Mucosa of rectum (tissue), 2 donors: Measurements from ENCODE around the gene CLMN.

Experiments used
- H3K27ac ChIP-seq, 2 donors: one replicate each; pipeline ENCODE4 v1.7.0; 2013; ENCODE audit warnings: inconsistent platforms in 2 of 2, low read depth in 2 of 2, low read length in 2 of 2
- H3K27me3 ChIP-seq, 2 donors: one replicate each; pipeline ENCODE4 v1.7.0; 2013; ENCODE audit warnings: low read length in 2 of 2; ENCODE audit not compliant: control insufficient read depth in 2 of 2, insufficient read depth in 2 of 2
- H3K36me3 ChIP-seq, 2 donors: one replicate each; pipeline ENCODE4 v1.7.0; 2013; ENCODE audit warnings: low read length in 2 of 2; ENCODE audit not compliant: control insufficient read depth in 2 of 2, insufficient read depth in 2 of 2
- H3K4me1 ChIP-seq, 2 donors: one replicate each; pipeline ENCODE4 v1.7.0; 2013; ENCODE audit warnings: low read length in 2 of 2, mild to moderate bottlenecking in 1 of 2; ENCODE audit not compliant: control insufficient read depth in 2 of 2, insufficient read depth in 2 of 2
- H3K4me3 ChIP-seq, 2 donors: one replicate each; pipeline ENCODE4 v1.7.0; 2013; ENCODE audit warnings: low read length in 2 of 2
- H3K9ac ChIP-seq, 2 donors: one replicate each; pipeline ENCODE4 v1.7.0; 2013; ENCODE audit warnings: low read length in 2 of 2, low read depth in 1 of 2, mild to moderate bottlenecking in 1 of 2
- H3K9me3 ChIP-seq, 2 donors: one replicate each; pipeline ENCODE4 v1.7.0; 2013; ENCODE audit warnings: low read length in 2 of 2; ENCODE audit not compliant: control insufficient read depth in 2 of 2
- donor health status: healthy.
- donor health status: Normal muscosa, but diverticular disease.

The CLMN gene, protein sequence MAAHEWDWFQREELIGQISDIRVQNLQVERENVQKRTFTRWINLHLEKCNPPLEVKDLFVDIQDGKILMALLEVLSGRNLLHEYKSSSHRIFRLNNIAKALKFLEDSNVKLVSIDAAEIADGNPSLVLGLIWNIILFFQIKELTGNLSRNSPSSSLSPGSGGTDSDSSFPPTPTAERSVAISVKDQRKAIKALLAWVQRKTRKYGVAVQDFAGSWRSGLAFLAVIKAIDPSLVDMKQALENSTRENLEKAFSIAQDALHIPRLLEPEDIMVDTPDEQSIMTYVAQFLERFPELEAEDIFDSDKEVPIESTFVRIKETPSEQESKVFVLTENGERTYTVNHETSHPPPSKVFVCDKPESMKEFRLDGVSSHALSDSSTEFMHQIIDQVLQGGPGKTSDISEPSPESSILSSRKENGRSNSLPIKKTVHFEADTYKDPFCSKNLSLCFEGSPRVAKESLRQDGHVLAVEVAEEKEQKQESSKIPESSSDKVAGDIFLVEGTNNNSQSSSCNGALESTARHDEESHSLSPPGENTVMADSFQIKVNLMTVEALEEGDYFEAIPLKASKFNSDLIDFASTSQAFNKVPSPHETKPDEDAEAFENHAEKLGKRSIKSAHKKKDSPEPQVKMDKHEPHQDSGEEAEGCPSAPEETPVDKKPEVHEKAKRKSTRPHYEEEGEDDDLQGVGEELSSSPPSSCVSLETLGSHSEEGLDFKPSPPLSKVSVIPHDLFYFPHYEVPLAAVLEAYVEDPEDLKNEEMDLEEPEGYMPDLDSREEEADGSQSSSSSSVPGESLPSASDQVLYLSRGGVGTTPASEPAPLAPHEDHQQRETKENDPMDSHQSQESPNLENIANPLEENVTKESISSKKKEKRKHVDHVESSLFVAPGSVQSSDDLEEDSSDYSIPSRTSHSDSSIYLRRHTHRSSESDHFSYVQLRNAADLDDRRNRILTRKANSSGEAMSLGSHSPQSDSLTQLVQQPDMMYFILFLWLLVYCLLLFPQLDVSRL

DNA sequence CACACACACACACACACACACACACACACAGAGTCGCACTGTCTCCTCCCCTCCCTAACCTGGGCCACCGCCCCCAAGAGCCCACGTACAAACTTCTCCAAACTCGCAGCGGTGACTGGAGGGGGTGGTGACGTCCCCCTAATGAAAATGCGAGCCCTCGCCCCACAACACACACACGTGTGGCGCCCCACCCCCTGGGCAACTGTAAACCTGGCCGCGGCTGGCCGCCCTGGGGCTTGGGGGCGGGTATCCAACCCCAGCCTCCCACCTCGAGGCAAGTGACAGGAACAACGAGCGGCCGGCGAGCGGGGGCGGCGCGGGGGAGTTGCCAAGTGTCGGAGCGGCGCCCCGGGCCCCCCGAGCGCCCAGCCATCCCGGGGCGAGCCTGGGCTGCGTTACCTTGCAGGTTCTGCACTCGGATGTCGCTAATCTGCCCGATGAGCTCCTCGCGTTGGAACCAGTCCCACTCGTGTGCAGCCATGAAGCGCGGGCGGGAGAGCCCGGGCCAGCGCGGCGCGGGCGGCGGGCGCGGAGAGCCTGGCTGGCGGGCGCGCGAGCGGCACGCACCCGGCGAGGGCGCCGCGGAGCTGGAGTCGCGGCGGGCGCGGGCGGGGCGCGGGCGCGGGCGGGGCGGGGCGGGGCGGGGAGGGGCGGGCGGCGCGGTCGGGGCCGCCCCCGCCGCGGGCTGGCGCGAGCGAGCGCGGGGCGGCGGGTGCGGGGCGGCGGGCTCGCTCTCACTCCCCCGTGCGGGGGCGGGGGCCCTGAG is at the start of gene CLMN:
Gene CLMN (minus strand): TSS at position 597 of the 766 bp plus-strand sequence. CDS start 116 bp downstream, at position 481.
- H3K9ac ChIP-seq, result peak within 1 kb of the TSS; percentile 76 to 88
- peaks cover 2 to 4% of the 10 kb centered on the region in 2 donors for H3K36me3 ChIP-seq
- H3K4me3 ChIP-seq, result peak within 1 kb of the TSS; percentile 78 to 79
- H3K27me3 ChIP-seq, result no peaks in the 10 kb centered on the region
- H3K27ac ChIP-seq, result peak within 1 kb of the TSS; percentile 90 to 91
- peaks cover 18 to 40% of the 10 kb centered on the region in 2 donors for H3K4me1 ChIP-seq
- no peaks in the 10 kb centered on the region for H3K9me3 ChIP-seq

DNA sequence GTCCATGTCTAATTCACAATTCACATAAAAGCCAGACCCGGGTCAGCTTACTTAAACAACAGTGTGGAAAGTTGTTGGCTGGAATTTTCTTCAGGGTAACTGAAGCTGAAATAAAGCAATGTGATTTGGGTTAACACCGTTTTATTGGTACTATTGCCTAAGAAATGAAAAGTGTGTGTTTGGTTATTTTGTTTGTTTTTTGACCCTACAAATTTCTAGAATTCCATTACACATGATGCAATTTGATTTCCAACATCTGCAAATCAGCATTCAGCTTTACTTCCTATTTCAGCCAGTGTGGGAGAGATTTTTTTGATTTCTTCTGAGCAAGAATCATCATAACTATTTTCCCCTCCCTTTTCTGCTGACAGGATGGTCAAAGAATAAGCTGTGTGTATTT is 45.7 kb upstream of the CLMN start:
- H3K4me1 ChIP-seq, result peaks cover 4 to 10% of the 10 kb centered on the region in 2 donors
- no peak overlapping the region for H3K9ac ChIP-seq
- no peaks in the 10 kb centered on the region for H3K36me3 ChIP-seq
- H3K27me3 ChIP-seq, result no peaks in the 10 kb centered on the region
- H3K9me3 ChIP-seq, result no peaks in the 10 kb centered on the region
- H3K27ac ChIP-seq, result no peak overlapping the region
- no peak overlapping the region for H3K4me3 ChIP-seq

DNA sequence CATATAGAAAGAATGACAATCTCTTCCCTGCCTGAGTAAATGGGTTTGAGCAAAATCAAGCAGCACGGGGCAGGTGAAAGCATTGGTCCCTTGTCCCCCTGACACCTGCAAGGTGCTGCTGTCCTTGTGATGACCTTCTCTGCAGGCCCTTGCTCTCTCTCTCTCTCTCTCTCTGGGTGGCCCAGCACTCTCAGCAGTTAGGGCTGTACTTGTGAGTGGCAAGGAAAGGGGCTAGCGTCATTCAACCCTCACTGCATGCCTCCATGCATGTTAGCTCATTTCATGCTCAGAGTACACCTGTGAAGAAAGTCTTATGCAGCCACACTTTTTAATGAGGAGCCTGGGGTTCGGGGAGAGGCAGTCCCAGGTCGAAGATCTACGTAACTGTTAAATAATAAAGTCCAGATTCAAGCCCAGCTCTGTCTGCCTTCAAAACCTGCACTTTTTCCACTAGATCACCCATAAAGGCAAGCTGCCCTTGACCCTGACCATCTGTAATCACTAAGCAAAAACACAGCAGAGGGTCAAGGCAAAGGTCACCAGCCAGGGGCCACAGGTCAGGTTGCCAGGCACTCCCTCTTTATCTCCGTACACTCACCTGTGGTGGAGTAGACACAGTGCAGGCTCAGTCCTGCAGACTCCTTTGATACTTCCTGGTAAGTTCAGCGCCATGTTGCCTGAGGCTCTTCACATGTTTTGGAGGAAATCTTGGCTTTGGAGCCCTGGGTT is 44.9 kb upstream of the CLMN start:
- Histone ChIP-seq H3K9ac (no peak overlapping the region), H3K36me3 (no peaks in the 10 kb centered on the region), H3K9me3 (no peaks in the 10 kb centered on the region), H3K4me1 (peaks cover 4 to 10% of the 10 kb centered on the region in 2 donors), H3K27ac (no peak overlapping the region), H3K4me3 (no peak overlapping the region), H3K27me3 (no peaks in the 10 kb centered on the region)

DNA sequence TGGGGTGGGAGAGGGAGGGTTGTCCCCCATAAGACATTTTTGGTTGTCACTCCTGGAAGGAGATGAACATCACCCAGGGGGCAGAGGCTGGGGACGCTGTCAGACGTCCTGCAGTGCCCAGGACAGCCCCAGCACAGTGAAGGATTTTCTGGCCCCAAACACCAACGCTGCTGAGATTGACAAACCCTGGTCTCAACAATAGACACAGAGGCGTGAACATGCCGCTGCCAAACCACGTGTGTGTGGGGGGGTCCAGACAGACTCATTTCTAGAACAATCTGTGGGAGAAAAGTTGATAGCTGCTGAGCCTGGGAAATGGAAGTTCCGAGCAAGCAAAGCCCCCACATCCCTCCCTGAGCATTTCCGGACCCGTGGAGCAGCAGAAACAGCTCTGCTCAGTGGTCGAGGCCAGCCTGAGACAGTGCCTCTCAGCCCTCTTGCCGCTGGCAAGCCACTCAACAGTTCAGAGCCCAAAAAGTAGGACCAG is 43.8 kb upstream of the CLMN start:
- Histone ChIP-seq H3K4me1 (peaks cover 4 to 10% of the 10 kb centered on the region in 2 donors), H3K27ac (no peak overlapping the region), H3K4me3 (no peak overlapping the region)

DNA sequence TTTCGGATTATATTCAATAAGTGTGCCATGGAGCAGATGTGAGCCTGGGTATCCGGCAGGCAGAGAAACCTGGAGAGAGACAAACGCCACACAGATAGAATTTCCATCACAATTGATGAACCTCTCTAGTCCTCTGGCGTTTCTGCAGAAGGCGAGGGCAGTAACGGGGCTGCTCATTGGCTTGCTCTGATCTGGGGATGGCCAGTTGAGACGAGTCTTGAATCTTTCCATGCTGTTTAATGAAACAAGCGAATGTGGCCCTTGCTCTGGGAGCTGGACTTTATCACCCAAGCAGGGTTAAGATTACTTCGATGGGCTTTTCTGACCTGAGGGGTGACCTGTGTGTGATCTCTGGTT is 42.4 kb upstream of the CLMN start:
- Histone ChIP-seq H3K9ac (no peak overlapping the region), H3K27me3 (no peaks in the 10 kb centered on the region), H3K36me3 (no peaks in the 10 kb centered on the region), H3K4me3 (no peak overlapping the region), H3K27ac (no peak overlapping the region), H3K4me1 (peaks cover 4 to 10% of the 10 kb centered on the region in 2 donors), H3K9me3 (no peaks in the 10 kb centered on the region)

More for the DNA sequence above, 43.8 kb upstream of the CLMN start:
- H3K36me3 ChIP-seq, result no peaks in the 10 kb centered on the region
- no peak overlapping the region for H3K9ac ChIP-seq
- H3K27me3 ChIP-seq, result no peaks in the 10 kb centered on the region
- H3K9me3 ChIP-seq, result no peaks in the 10 kb centered on the region

DNA sequence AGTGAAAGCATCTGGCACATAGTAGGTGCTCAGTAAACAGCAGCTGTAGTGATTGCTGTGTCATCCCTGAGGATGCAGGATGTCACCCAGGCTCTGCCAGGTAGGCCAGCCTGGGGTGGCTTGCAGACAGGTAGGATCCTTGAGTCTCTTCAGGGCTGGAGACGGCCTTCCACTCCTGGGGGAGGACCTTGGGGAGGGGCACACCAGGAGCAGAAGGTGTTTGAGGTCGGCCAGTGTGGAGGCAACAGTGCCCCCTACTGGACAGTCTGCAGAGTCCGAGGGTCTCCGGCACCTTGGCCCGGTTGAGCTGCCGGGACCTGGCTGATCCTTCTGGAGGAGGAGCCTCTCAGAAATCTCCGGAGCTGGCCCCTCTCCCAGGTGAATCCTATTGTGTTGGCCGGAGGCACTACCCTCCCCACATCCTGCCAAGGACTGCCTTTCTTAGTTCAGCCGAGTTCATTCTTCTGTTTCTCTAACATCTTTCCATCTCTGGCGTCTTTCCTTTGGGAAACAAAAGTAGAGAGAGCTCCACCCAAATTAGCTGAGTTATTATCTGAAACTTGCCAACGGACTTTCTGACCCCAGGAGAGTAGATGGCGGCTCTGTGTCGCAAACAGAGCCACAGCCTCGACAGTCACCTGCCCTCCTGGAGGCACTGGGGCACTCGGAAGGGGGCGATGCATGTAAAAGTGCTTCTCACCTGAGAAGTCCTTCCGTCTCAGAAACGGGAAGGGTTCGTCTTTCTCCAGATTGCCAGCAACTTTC is 41.8 kb upstream of the CLMN start:
- peak overlapping the region; percentile 27 to 48 for H3K4me3 ChIP-seq
- no peaks in the 10 kb centered on the region for H3K36me3 ChIP-seq
- no peaks in the 10 kb centered on the region for H3K9me3 ChIP-seq
- peaks cover 4 to 10% of the 10 kb centered on the region in 2 donors for H3K4me1 ChIP-seq
- no peak overlapping the region for H3K9ac ChIP-seq
- no peaks in the 10 kb centered on the region for H3K27me3 ChIP-seq
- H3K27ac ChIP-seq, result no peak overlapping the region

DNA sequence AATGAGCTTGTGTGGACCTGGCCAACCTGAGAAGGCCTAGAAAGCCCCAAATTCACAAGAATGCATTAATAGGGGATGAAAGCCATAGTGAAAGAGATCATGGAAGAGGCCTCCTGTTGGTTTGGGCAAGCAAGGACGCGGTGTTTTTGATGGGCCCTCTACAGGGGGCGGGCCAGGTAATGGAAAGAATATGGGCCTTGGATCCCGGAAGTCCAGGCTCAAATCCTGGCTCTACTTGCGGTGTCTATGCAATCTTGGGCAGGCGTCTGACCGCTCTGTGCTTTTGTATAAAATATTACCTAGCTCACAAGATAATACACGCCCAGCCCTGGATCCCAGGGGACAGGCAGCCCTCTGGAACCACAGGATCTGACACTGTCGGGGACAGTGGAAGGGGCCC is 41.1 kb upstream of the CLMN start:
- Histone ChIP-seq H3K27ac (no peak overlapping the region), H3K4me3 (no peak overlapping the region), H3K4me1 (peaks cover 4 to 10% of the 10 kb centered on the region in 2 donors), H3K36me3 (no peaks in the 10 kb centered on the region), H3K27me3 (no peaks in the 10 kb centered on the region), H3K9me3 (no peaks in the 10 kb centered on the region), H3K9ac (no peak overlapping the region)

DNA sequence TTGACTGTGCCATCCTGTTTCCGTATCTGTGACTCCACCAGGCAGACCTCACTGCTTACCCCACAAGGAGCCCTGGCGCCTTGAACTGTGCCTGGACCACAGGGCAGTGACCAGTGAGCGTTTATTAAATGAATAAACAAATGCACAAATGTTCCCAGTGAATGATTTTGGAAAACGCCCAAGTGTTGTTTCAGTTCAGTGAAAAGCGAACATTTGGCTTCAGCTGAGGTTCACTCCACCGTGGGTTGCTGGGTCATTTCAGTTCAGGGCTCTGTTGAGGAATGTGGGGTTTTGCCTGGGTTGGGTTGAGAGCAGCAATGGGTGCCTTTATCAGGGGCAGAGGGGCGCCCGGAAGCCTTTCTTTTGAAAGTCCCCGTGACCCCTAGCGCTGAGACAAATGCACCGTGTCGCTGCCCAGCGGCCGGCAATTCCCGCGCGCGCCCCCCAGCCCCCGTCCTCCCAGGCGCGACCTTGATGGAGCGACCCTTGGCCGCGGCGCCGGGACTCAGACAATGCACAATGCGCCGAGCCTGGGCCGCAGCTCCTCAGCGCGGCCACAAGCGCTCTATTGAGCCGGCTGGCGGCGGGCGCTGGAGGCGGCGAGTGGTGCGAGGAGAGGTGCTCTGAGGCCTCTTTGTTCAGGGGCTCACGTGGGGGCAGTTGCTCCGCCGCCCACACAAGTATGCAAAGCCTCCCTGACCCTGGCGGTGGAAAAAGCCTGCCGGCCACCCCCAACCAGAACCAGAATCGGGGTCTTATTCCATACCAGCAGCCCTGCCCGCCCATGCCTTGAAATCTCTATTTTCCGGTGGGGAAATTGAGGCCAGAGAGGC is 40.5 kb upstream of the CLMN start:
- Histone ChIP-seq H3K4me1 (peaks cover 4 to 10% of the 10 kb centered on the region in 2 donors), H3K4me3 (no peak overlapping the region), H3K9ac (no peak overlapping the region), H3K27me3 (no peaks in the 10 kb centered on the region), H3K27ac (no peak overlapping the region), H3K9me3 (no peaks in the 10 kb centered on the region), H3K36me3 (no peaks in the 10 kb centered on the region)
